H9 (cell line): ENCODE data around the gene ACOT6. TPM values are rescaled to one million over a fixed set of nuclear protein-coding genes. Genes with fewer than 3 reads are reported as not detected.
A peak's percentile ranks its signal among the peaks of the same experiment; 100 is the strongest.
"Not testable (repeated sequence)": the region's sequence is repeated elsewhere in the genome, so short reads cannot be mapped to it uniquely, and the experiment has no call there.

ENCODE experiments used
- DNase-seq: peaks from one replicate; pipeline ENCODE4 v3.0.0-alpha.2; 2017
- H2AFZ ChIP-seq: one replicate; pipeline ENCODE4 v1.6.1; 2013; ENCODE audit warnings: mild to moderate bottlenecking, low read length, control low read depth, moderate library complexity
- H2AK5ac ChIP-seq: 2 replicates; pipeline ENCODE4 v1.6.1; 2013; ENCODE audit warnings: low read length, control low read depth, mixed read lengths; ENCODE audit not compliant: insufficient read length
- H2BK120ac ChIP-seq: one replicate; pipeline ENCODE4 v1.6.1; 2013; ENCODE audit warnings: low read depth, mild to moderate bottlenecking, low read length, control low read depth, inconsistent platforms; ENCODE audit not compliant: poor library complexity, severe bottlenecking
- H2BK12ac ChIP-seq: 2 replicates; pipeline ENCODE4 v1.6.1; 2013; ENCODE audit warnings: low read length, control low read depth, mixed read lengths, low read depth; ENCODE audit not compliant: insufficient read length
- H2BK15ac ChIP-seq: 2 replicates; pipeline ENCODE4 v1.6.1; 2013; ENCODE audit warnings: low read depth, low read length, control low read depth
- H2BK20ac ChIP-seq: one replicate; pipeline ENCODE4 v1.6.1; 2013; ENCODE audit warnings: low read depth, mild to moderate bottlenecking, low read length, control low read depth, inconsistent platforms; ENCODE audit not compliant: poor library complexity, severe bottlenecking
- H2BK5ac ChIP-seq: 2 replicates; pipeline ENCODE4 v1.6.1; 2013; ENCODE audit warnings: low read length, control low read depth, mixed read lengths; ENCODE audit not compliant: insufficient read length
- H3K14ac ChIP-seq: 2 replicates; pipeline ENCODE4 v1.6.1; 2013; ENCODE audit warnings: low read length, control low read depth; ENCODE audit not compliant: insufficient read depth
- H3K18ac ChIP-seq: 2 replicates; pipeline ENCODE4 v1.6.1; 2013; ENCODE audit warnings: low read depth, mild to moderate bottlenecking, mixed read lengths, low read length, control low read depth; ENCODE audit not compliant: insufficient read length
- H3K23ac ChIP-seq: 2 replicates; pipeline ENCODE4 v1.6.1; 2013; ENCODE audit warnings: low read length, control low read depth, mixed read lengths, low read depth; ENCODE audit not compliant: insufficient read length
- H3K23me2 ChIP-seq: 2 replicates; pipeline ENCODE4 v1.6.1; 2013; ENCODE audit warnings: low read depth, mild to moderate bottlenecking, mixed read lengths, low read length, control low read depth; ENCODE audit not compliant: insufficient read length, poor library complexity, severe bottlenecking
- H3K27ac ChIP-seq: 2 replicates; pipeline ENCODE4 v1.5.1; 2013; ENCODE audit warnings: low read length, control low read depth, mixed read lengths, low read depth; ENCODE audit not compliant: insufficient read length
- H3K27me3 ChIP-seq: 2 replicates; pipeline ENCODE4 v1.6.1; 2013; ENCODE audit warnings: low read length, control low read depth, inconsistent platforms; ENCODE audit not compliant: insufficient read depth
- H3K4ac ChIP-seq: 2 replicates; pipeline ENCODE4 v1.6.1; 2013; ENCODE audit warnings: low read depth, mild to moderate bottlenecking, control low read depth, inconsistent platforms, low read length, moderate library complexity
- H3K4me1 ChIP-seq: 2 replicates; pipeline ENCODE4 v1.6.1; 2013; ENCODE audit warnings: low read length, control low read depth, inconsistent platforms; ENCODE audit not compliant: insufficient read depth
- H3K4me2 ChIP-seq: 2 replicates; pipeline ENCODE4 v1.6.1; 2013; ENCODE audit warnings: low read length, control low read depth, mixed read lengths; ENCODE audit not compliant: insufficient read length, insufficient read depth
- H3K56ac ChIP-seq: 2 replicates; pipeline ENCODE4 v1.6.1; 2013; ENCODE audit warnings: low read depth, mild to moderate bottlenecking, mixed read lengths, low read length, control low read depth; ENCODE audit not compliant: insufficient read length
- H3K79me1 ChIP-seq: 2 replicates; pipeline ENCODE4 v1.6.1; 2013; ENCODE audit warnings: low read depth, mild to moderate bottlenecking, moderate library complexity, low read length, control low read depth, inconsistent platforms; ENCODE audit not compliant: insufficient read depth, poor library complexity, severe bottlenecking
- H3K79me2 ChIP-seq: 2 replicates; pipeline ENCODE4 v1.6.1; 2013; ENCODE audit warnings: low read length, control low read depth, inconsistent platforms; ENCODE audit not compliant: insufficient read depth
- H3K9ac ChIP-seq: 2 replicates; pipeline ENCODE4 v1.6.1; 2013; ENCODE audit warnings: low read length, control low read depth, mixed read lengths; ENCODE audit not compliant: insufficient read length; ENCODE audit errors: extremely low read depth
- H3K9me3 ChIP-seq: one replicate; pipeline ENCODE4 v1.6.1; 2013; ENCODE audit warnings: low read depth, low read length, inconsistent platforms; ENCODE audit not compliant: control insufficient read depth
- H3T11ph ChIP-seq: one replicate; pipeline ENCODE4 v1.6.1; 2013; ENCODE audit warnings: mild to moderate bottlenecking, low read length, control low read depth, inconsistent platforms
- H4K20me1 ChIP-seq: one replicate; pipeline ENCODE4 v1.6.1; 2013; ENCODE audit not compliant: control insufficient read depth, insufficient read length, insufficient read depth
- H4K5ac ChIP-seq: 2 replicates; pipeline ENCODE4 v1.6.1; 2013; ENCODE audit warnings: low read depth, mild to moderate bottlenecking, mixed read lengths, low read length, control low read depth; ENCODE audit not compliant: insufficient read length
- H4K8ac ChIP-seq: replicated peaks from 2 replicates; pipeline ENCODE4 v1.6.1; 2013; ENCODE audit warnings: low read length, control low read depth, mixed read lengths, low read depth; ENCODE audit not compliant: insufficient read length
- H4K91ac ChIP-seq: 2 replicates; pipeline ENCODE4 v1.6.1; 2013; ENCODE audit warnings: low read depth, mild to moderate bottlenecking, moderate library complexity, mixed read lengths, low read length, control low read depth; ENCODE audit not compliant: insufficient read length
- H3K27ac Mint-ChIP-seq, 3 experiments: 2 replicates in 2 of 3; 3 replicates in 1 of 3; pipeline ENCODE4 v1.8.0; 2020 to 2021; ENCODE audit warnings: mixed read lengths in 3 of 3, mild to moderate bottlenecking in 1 of 3, moderate library complexity in 1 of 3
- H3K27me3 Mint-ChIP-seq: 2 replicates; pipeline ENCODE4 v1.8.0; 2021; ENCODE audit warnings: low read depth, mild to moderate bottlenecking, moderate library complexity, mixed read lengths
- H3K36me3 Mint-ChIP-seq, 3 experiments: 2 replicates in 2 of 3; 3 replicates in 1 of 3; pipeline ENCODE4 v1.8.0; 2020 to 2021; ENCODE audit warnings: low read depth in 3 of 3, mixed read lengths in 3 of 3; ENCODE audit not compliant: insufficient read depth in 1 of 3
- H3K4me1 Mint-ChIP-seq, 2 experiments: 2 replicates each; pipeline ENCODE4 v1.8.0; 2020; ENCODE audit warnings: mixed read lengths in 2 of 2
- H3K4me3 Mint-ChIP-seq, 2 experiments: 2 replicates in 1 of 2; 3 replicates in 1 of 2; pipeline ENCODE4 v1.8.0; 2020 to 2021; ENCODE audit warnings: mild to moderate bottlenecking in 2 of 2, mixed read lengths in 2 of 2, moderate library complexity in 1 of 2
- H3K9me3 Mint-ChIP-seq, 2 experiments: 2 replicates in 1 of 2; 3 replicates in 1 of 2; pipeline ENCODE4 v1.8.0; 2020; ENCODE audit warnings: mild to moderate bottlenecking in 2 of 2, mixed read lengths in 2 of 2, moderate library complexity in 1 of 2
- WGBS: extraction: QIAGEN DNeasy Blood & Tissue Kit; methylation state at CpG from one replicate; pipeline ENCODE4 v1.1.7; 2013; ENCODE audit warnings: missing lambda C conversion rate, low lambda C conversion rate, mixed read lengths; ENCODE audit not compliant: insufficient read length; ENCODE audit errors: extremely low coverage; 5-methylcytosine and 5-hydroxymethylcytosine counted together
- total RNA-seq: library from RNA; stranded (reverse); gene quantifications from 2 replicates; pipeline ENCODE4 v1.2.1, GENCODE V29; 2021
- TF ChIP-seq, protein P1 (sequence below): fragments of 200-600 bp; sonication (generic); conservative IDR thresholded peaks from 3 replicates; pipeline ENCODE4 v1.8.0; 2021; ENCODE audit warnings: antibody characterized with exemption, mild to moderate bottlenecking

The ACOT6 gene
- total RNA-seq, 1 experiment from 2014 or later, result not detected

DNA sequence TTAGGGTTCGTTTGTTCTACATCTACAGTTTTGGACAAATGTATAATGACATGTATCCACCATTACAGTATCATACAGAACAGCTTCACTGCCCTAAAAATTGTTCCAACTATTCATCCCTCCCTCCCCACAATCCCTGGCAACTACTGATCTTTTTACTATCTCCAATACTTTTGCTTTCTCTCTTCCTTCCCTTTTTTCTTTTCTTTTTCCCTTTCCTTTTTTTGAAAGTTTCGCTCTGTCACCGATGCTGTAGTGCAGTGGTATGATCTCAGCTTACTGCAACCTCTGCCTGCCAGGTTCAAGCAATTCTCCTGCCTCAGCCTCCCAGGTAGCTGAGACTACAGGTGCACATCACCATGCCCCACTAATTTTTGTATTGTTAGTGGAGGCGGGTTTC is 23.2 kb upstream of the ACOT6 start:
- Histone ChIP-seq H2BK120ac (no peak overlapping the region), H4K91ac (no peak overlapping the region), H3K9ac (no peak overlapping the region), H3K4ac (no peak overlapping the region), H3K4me1 (no peaks in the 10 kb centered on the region), H3K23me2 (no peaks in the 10 kb centered on the region), H2BK5ac (no peak overlapping the region), H3K4me2 (no peak overlapping the region), H3K23ac (no peak overlapping the region), H3K27ac (no peak overlapping the region), H3T11ph (no peak overlapping the region), H2BK12ac (no peak overlapping the region), H2BK15ac (no peak overlapping the region), H4K8ac (no peak overlapping the region), H3K14ac (no peak overlapping the region), H3K56ac (no peak overlapping the region), H2AFZ (no peak overlapping the region), H3K9me3 (no peaks in the 10 kb centered on the region), H4K20me1 (no peaks in the 10 kb centered on the region), H4K5ac (no peak overlapping the region), H2BK20ac (no peak overlapping the region), H2AK5ac (no peak overlapping the region), H3K79me1 (no peaks in the 10 kb centered on the region), H3K79me2 (no peaks in the 10 kb centered on the region), H3K27me3 (no peaks in the 10 kb centered on the region), H3K18ac (no peak overlapping the region)
- Mint-ChIP-seq H3K4me3 (no peak overlapping the region), H3K27ac (no peak overlapping the region), H3K36me3 (peaks cover 0 to 6% (median 5%) of the 10 kb centered on the region in 3 experiments; a peak in 4 of 7 replicates), H3K4me1 (peaks cover 0 to 3% of the 10 kb centered on the region in 2 experiments; a peak in 1 of 4 replicates), H3K9me3 (peaks cover 3 to 11% of the 10 kb centered on the region in 2 experiments; a peak in 4 of 5 replicates), H3K27me3 (peaks cover 27% of the 10 kb centered on the region)
- no peak for DNase-seq
- TF ChIP-seq, protein P1, sequence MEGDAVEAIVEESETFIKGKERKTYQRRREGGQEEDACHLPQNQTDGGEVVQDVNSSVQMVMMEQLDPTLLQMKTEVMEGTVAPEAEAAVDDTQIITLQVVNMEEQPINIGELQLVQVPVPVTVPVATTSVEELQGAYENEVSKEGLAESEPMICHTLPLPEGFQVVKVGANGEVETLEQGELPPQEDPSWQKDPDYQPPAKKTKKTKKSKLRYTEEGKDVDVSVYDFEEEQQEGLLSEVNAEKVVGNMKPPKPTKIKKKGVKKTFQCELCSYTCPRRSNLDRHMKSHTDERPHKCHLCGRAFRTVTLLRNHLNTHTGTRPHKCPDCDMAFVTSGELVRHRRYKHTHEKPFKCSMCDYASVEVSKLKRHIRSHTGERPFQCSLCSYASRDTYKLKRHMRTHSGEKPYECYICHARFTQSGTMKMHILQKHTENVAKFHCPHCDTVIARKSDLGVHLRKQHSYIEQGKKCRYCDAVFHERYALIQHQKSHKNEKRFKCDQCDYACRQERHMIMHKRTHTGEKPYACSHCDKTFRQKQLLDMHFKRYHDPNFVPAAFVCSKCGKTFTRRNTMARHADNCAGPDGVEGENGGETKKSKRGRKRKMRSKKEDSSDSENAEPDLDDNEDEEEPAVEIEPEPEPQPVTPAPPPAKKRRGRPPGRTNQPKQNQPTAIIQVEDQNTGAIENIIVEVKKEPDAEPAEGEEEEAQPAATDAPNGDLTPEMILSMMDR, result no peak
- no CpG with 5 or more reads among the region's 4 CpGs for WGBS

DNA sequence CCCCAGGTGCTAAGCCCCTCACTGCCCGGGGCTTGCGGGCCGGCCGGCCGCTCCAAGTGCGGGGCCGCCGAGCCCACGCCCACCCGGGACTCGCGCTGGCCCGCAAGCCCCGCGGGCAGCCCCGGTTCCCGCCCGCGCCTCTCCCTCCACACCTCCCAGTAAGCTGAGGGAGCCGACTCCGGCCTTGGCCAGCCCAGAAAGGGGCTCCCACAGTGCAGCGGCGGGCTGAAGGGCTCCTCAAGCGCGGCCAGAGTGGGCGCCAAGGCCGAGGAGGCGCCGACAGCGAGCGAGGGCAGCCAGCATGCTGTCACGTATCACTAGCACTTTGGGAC is 21.7 kb upstream of the ACOT6 start:
- H3K9ac ChIP-seq, H3K4me1 Mint-ChIP-seq, H2BK15ac ChIP-seq, H2BK20ac ChIP-seq, H3K4me1 ChIP-seq, H3K4me2 ChIP-seq, H3K27ac Mint-ChIP-seq, H3T11ph ChIP-seq, H4K5ac ChIP-seq, H3K18ac ChIP-seq, H3K79me1 ChIP-seq, H3K27me3 ChIP-seq, H2BK5ac ChIP-seq, H2BK120ac ChIP-seq, H2AFZ ChIP-seq, H3K23ac ChIP-seq, H3K14ac ChIP-seq, H4K8ac ChIP-seq, H2AK5ac ChIP-seq, H3K79me2 ChIP-seq, H4K91ac ChIP-seq, H3K56ac ChIP-seq, H3K27ac ChIP-seq, H3K23me2 ChIP-seq, H3K36me3 Mint-ChIP-seq, H2BK12ac ChIP-seq, H3K4ac ChIP-seq, H3K9me3 ChIP-seq, H4K20me1 ChIP-seq: not testable (repeated sequence)
- Mint-ChIP-seq H3K4me3 (0 out of 5 replicates have a peak overlapping the region, but pooled peaks of 1 of the 2 experiments have one; percentile 60), H3K27me3 (peaks cover 27% of the 10 kb centered on the region), H3K9me3 (peaks cover 3 to 11% of the 10 kb centered on the region in 2 experiments; a peak in 4 of 5 replicates)
- DNase-seq, result peak; percentile 30
- no CpG with 5 or more reads among the region's 32 CpGs for WGBS
